ENCODE results near the gene KLK6. TPM values are rescaled to one million over a fixed set of nuclear protein-coding genes. Genes with fewer than 3 reads are reported as not detected.

The KLK6 gene
- total and polyA plus RNA-seq, 2 experiments from 2014 or later, result 0.30 to 2.5 TPM

DNA sequence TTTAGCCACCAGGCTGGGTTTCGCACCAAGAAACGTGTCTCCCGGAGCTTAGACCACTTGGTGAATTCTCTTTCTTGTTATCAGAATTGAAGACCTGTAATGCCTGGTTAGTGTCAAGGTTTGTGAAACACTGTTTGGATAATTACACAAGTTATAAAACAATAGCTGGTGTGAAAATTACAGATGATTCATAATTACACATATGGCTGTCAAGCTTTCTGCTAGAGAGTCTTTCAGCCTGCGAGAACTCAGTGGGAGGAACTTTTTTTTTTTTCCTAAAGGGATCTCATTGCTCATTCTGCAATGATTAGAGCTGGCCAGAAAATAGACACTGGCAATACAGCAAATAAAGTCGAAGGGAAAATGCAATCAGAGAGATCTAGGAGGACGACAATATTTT lies 44.8 kb downstream of the KLK6 start:
- H3K27me3 ChIP-seq, result peaks cover 27% of the 10 kb centered on the region
- no peaks in the 10 kb centered on the region for H3K36me3 ChIP-seq
- H3K9me3 ChIP-seq (ENCODE audit: low read depth), result no peaks in the 10 kb centered on the region
- peak in 1 of 2 donors; percentile 16 for DNase-seq (ENCODE audit: low read depth in 1 of 2, low spot score in 1 of 2)
- no peak overlapping the region for H3K27ac ChIP-seq
- no peak overlapping the region for H3K4me3 ChIP-seq
- no peaks in the 10 kb centered on the region for H3K4me1 ChIP-seq (ENCODE audit: low read depth)
- TF ChIP-seq, protein P1, sequence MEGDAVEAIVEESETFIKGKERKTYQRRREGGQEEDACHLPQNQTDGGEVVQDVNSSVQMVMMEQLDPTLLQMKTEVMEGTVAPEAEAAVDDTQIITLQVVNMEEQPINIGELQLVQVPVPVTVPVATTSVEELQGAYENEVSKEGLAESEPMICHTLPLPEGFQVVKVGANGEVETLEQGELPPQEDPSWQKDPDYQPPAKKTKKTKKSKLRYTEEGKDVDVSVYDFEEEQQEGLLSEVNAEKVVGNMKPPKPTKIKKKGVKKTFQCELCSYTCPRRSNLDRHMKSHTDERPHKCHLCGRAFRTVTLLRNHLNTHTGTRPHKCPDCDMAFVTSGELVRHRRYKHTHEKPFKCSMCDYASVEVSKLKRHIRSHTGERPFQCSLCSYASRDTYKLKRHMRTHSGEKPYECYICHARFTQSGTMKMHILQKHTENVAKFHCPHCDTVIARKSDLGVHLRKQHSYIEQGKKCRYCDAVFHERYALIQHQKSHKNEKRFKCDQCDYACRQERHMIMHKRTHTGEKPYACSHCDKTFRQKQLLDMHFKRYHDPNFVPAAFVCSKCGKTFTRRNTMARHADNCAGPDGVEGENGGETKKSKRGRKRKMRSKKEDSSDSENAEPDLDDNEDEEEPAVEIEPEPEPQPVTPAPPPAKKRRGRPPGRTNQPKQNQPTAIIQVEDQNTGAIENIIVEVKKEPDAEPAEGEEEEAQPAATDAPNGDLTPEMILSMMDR (IDR thresholded peaks at IDR 0.05; ENCODE audit: low read depth, low read length), result no peak

DNA sequence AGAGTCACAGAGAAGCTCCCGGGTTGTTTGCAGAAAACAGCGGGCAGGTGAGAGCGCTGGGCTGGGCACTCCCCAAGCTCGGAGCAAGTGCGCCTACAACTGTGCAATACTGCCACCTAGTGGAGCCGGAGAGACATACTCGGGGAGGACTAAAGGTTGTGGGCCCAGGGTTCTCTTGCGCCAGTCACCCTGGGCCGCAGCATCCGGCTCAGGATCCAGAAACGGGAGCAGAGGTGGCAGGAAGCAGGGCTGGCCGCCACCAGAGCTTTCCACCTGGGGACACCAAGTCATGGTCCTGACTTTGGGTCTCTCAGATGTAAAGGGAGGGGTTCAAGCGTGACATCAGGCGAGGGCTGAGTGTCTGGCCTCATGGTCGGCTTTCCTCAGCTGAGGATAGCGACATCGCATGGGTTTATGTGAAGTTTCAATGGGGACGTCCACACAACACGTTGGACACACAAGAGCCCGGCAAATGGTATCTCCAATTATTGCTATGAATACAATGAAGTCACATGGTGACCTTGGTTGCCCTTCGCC lies 47.0 kb downstream of the KLK6 start:
- DNase-seq (ENCODE audit: low read depth in 1 of 2, low spot score in 1 of 2), result peak; percentile 84 to 90
- Histone ChIP-seq H3K4me1 (ENCODE audit: low read depth) (no peaks in the 10 kb centered on the region), H3K36me3 (no peaks in the 10 kb centered on the region), H3K9me3 (ENCODE audit: low read depth) (no peaks in the 10 kb centered on the region), H3K27ac (no peak overlapping the region), H3K4me3 (no peak overlapping the region), H3K27me3 (peaks cover 39% of the 10 kb centered on the region)
- TF ChIP-seq, protein P1 (IDR thresholded peaks at IDR 0.05; ENCODE audit: low read depth, low read length), result peak; percentile 90

DNA sequence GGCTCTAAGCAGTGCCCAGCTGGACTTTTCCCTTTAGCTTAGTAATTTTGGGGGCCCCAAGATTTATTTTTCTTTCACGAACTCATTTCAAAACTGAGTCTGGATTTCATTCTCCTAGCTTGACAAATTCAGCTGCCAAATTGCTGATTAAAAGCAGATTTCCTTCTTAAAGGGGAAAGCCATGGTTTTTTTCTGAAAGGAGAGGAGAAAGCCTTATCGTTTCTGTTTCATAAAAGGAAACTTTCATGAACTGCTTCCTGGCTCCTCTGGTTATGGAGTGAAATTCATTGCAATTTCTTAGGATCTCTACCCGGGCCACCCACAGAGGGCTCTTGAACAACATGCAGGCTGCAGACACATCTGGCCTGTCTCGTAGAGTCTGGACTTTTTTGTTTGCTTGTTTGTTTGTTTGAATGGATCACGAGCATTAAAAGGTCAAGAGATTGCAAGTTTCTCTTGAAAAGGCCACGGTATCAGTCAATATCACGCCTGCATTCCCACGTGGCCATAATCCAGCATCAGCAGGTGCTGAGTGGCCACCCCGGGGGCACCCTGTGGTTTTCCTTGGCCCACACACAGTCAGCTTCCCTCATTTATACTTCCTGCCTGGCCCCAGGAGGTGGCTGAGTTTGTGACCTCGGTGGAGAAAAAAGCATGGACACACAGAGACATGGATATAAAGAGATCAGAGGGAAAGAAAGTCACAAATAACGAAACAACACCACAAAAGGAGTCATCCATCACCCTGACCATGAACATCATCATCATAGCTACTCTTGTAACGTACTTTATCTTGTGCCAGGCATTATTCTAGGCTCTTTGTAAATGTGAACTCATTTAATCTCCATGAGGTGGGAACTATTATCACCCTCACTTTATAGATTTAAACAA lies 47.7 kb downstream of the KLK6 start:
- Histone ChIP-seq H3K36me3 (no peaks in the 10 kb centered on the region), H3K27ac (no peak overlapping the region), H3K4me3 (no peak overlapping the region), H3K4me1 (ENCODE audit: low read depth) (no peaks in the 10 kb centered on the region), H3K9me3 (ENCODE audit: low read depth) (no peaks in the 10 kb centered on the region), H3K27me3 (peaks cover 45% of the 10 kb centered on the region)
- TF ChIP-seq, protein P1 (IDR thresholded peaks at IDR 0.05; ENCODE audit: low read depth, low read length), result no peak
- DNase-seq (ENCODE audit: low read depth in 1 of 2, low spot score in 1 of 2), result no peak

DNA sequence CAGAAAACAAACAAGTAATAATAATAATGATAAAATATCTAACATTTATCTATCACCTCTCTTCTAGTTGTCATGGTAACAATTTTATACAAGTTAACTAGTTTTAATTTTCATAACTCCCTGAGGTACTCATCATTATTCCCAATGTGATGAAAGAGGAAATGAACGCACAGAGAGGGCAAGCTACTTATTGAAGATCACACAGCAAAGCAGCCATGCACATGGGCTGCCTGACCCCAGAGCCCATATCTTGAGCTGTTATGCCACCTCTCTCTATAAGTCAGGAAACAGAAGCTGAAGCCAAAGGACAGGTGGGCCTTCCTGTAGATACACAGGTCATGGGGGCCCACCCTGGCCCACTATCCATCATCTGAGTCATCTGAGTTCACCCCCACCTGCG lies 53.3 kb downstream of the KLK6 start:
- Histone ChIP-seq H3K27me3 (peaks cover 71% of the 10 kb centered on the region), H3K27ac (no peak overlapping the region), H3K9me3 (ENCODE audit: low read depth) (no peaks in the 10 kb centered on the region), H3K4me1 (ENCODE audit: low read depth) (no peaks in the 10 kb centered on the region), H3K4me3 (no peak overlapping the region), H3K36me3 (no peaks in the 10 kb centered on the region)
- DNase-seq (ENCODE audit: low read depth in 1 of 2, low spot score in 1 of 2), result no peak
- TF ChIP-seq, protein P1 (IDR thresholded peaks at IDR 0.05; ENCODE audit: low read depth, low read length), result no peak

DNA sequence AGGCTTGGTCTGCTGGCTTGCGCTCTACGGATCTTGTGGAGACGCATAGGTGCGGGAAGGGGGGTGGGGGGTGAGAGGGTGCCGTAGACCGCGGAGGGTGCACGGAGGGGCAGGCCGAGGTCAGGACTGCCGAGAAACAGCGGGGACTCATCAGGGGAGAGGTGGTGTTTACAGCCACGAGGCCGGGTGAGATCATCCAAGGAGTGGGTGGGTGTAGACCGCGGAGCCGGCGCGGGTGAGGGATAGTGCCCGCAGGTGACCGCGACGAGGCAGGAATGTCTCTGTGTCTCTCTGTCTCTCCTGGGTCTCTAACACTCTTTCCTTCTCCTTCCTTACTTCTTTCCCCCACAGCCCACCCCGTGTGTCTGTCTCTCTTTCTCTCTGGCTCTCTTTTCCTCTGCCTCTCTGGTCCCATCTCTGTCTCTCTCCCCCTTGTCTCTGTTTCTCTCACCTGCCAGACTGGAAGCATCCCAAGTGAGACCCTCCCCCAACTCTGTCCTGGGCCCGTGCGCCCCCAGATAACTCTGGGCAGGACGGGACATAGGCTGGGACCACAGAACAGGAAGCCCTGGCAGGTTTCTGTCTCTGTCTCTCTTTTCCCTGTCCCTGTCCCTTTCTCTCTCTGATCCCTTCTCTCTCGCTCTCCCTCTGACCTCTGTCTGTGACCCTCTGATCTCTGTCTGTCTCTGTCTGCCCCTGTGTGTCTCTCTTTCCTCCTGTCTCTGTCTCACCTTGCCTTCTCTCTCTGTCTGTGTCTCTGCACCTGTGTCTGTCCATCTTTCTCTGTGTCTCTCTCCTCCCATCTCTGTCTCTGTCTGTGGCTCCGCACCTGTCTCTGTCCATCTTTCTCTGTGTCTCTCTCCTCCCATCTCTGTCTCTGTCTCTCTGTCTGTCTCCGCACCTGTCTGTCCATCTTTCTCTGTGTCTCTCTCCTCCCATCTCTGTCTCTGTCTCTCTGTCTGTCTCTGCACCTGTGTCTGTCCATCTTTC lies 56.4 kb downstream of the KLK6 start:
- DNase-seq (ENCODE audit: low read depth in 1 of 2, low spot score in 1 of 2), result no peak
- H3K27me3 ChIP-seq, result peaks cover 78% of the 10 kb centered on the region
- H3K4me1 ChIP-seq (ENCODE audit: low read depth), result no peaks in the 10 kb centered on the region
- no peaks in the 10 kb centered on the region for H3K36me3 ChIP-seq
- no peak overlapping the region for H3K27ac ChIP-seq
- no peak overlapping the region for H3K4me3 ChIP-seq
- H3K9me3 ChIP-seq (ENCODE audit: low read depth), result no peaks in the 10 kb centered on the region
- TF ChIP-seq, protein P1 (IDR thresholded peaks at IDR 0.05; ENCODE audit: low read depth, low read length), result no peak

Data from cardiac muscle cell (in vitro differentiated cells and primary cell).